Left ventricle myocardium superior (tissue), 1 donor: ENCODE data around the gene TBC1D26. TPM values are rescaled to one million over a fixed set of nuclear protein-coding genes. Genes with fewer than 3 reads are reported as not detected.
"Not testable (repeated sequence)": the region's sequence is repeated elsewhere in the genome, so short reads cannot be mapped to it uniquely, and the experiment has no call there.

Experiments used
- ATAC-seq: fragments of 200-7000 bp; cut with Tn5 transposase; one replicate; pipeline ENCODE4 v1.9.1; 2020; ENCODE audit warnings: mild to moderate bottlenecking, moderate library complexity
- DNase-seq: peaks from one replicate; pipeline ENCODE4 v3.0.0-alpha.2; 2020
- intact Hi-C: fragments of 100-400 bp; cut with micrococcal nuclease; formaldehyde crosslinking; loops from one replicate; pipeline ENCODE4 v1.11.0; 2022
- total RNA-seq: library from RNA; stranded (reverse); fragmentation: NEBNext Ultra II Directional; extraction: Animal tissue kit (Norgen Biotek cat#: 25700); gene quantifications from one replicate; pipeline ENCODE4 v1.2.1, GENCODE V29; 2021
- donor health status: DM: no; HTN: yes; CAD: no; lungs with severe emphysema.

Gene TBC1D26
- total RNA-seq, 1 donor from 2014 or later = not detected

GRCh38 chr17:15741624-15742023, 9.5 kb downstream of the TBC1D26 start:
- DNase-seq = no peak
- intact Hi-C loops = no loop called here
- no peak for ATAC-seq

GRCh38 chr17:15742051-15742795, 10.1 kb downstream of the TBC1D26 start:
- DNase-seq (no peak), ATAC-seq (no peak)
- intact Hi-C loops = no loop called here

GRCh38 chr17:15742921-15743320, 10.8 kb downstream of the TBC1D26 start:
- intact Hi-C loops = no loop called here
- no peak for DNase-seq
- ATAC-seq = no peak

GRCh38 chr17:15744074-15744676, 12.1 kb downstream of the TBC1D26 start:
- intact Hi-C loops = no loop called here
- ATAC-seq (no peak), DNase-seq (no peak)

DNA sequence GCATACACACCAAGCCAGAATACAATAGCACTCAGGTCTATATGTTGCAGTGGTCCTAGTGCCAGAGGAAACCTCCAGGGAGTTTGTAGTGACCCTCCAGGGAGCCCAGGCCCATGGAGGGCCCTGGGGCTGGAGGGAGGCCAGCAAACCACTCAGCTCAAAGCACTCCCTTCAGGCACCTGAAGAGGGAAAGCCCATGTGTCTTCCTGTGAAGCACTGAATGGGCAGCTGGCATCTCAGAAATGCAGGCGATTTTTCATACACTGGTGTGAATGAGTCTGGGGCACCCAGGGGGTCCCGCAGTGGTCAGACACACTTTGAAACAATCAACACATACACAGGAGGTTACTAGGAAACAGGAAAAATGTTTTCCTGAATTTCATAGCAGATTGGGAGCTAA, 12.8 kb downstream of the TBC1D26 start:
- DNase-seq (no peak), ATAC-seq (no peak)
- intact Hi-C loops = no loop called here

DNA sequence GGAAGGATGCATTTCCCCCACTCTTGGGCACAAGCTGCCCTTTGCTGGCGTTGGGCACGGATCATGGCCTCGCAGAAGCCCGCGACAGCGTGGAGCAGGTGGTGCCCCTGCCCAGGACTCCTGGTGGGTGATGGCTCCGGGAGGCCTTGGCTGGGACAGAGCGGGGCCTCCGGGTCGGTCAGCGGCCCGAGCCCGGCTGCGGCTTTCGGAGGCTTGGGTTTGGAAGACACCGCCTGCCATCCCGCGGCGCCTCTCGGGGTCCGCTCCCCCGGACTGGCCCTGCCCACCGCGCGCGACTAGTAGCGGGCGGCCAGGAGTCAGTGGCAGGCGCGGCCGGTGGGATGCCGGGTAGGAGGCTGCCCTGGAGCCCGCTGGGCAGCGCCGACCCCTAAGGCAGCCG, 17.3 kb downstream of the TBC1D26 start:
- intact Hi-C loops, ATAC-seq, DNase-seq: not testable (repeated sequence)

DNA sequence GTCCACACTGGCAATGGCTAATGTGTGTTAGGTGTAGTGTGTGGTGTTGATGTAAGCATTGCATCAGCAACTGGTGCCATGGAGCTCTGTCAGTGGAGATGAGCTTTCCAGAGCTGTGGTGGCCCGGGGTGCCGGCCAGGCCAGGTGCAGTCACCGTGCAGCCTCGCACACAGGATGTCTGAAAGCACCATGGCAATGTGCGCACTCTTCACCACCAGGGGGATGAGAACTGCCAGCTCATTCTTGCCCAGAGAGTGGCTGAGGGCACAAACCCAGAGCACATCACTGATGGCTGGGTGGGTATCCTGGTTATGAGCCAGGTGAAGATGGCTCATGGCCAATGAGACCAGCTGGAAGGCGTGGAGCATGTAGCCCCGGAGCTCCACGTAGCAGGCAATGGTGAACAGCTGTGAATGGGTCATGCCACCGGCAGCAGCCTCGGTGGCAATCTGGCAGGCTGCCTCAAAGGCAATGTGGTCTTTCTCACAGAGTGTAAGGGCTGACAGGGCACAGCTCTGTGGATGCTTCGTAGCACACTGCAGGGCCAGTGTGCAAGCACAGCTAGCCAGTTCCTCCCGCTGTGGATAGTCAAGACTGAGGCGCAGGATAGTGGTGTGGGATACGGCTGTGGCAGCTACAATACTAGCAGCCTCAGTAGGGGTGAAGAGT, 36.9 kb downstream of the TBC1D26 start:
- DNase-seq, intact Hi-C loops: not testable (repeated sequence)
- peak; percentile 91 for ATAC-seq

- intact Hi-C loops, DNase-seq: not testable (repeated sequence)
- ATAC-seq = peak; percentile 70
These were observed 38.6 kb downstream of the TBC1D26 start for GRCh38 chr17:15770679-15771078.

DNA sequence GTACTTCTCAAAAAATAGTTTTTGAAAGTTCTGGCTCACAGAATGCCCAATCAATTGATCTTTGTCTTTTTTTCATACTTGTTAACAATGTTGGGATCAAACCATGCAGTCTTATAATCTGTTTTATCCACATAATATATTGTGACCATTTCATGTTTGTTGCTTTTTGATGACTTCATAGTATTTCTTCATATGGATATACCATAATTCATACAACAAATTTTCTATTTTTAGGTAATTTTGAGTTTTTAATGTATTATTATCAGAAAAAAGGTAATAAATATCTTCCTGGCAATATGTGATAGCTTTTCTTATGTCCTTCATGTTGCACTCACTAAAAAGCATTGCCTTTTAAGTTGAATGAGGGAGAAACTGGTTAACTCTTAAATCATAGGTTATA, 44.8 kb downstream of the TBC1D26 start:
- intact Hi-C loops = no loop called here
- DNase-seq (no peak), ATAC-seq (no peak)

- intact Hi-C loops = no loop called here
- DNase-seq (no peak), ATAC-seq (no peak)
These were observed 45.2 kb downstream of the TBC1D26 start for GRCh38 chr17:15777297-15777696.

- intact Hi-C loops = no loop called here
- ATAC-seq = no peak
- no peak for DNase-seq
These were observed 45.6 kb downstream of the TBC1D26 start for GRCh38 chr17:15777717-15778116.

DNA sequence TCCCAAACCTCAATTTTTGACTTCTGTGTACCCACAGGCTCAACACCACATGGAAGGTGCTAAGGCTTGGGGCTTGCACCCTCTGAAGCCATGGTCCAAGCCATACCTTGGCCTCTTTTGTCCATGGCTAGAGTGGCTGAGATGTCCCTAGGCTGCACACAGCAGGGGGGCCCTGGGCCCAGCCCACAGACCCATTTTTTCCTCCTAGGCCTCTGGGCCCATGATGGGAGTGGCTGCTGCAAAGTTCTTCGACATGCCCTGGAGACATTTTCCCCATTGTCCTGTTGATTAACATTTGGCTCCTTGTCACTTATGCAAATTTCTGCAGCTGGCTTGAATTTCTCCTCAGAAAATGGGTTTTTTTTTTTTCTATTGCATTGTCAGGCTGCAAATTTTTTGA, 47.0 kb downstream of the TBC1D26 start:
- ATAC-seq (no peak), DNase-seq (no peak)
- intact Hi-C loops = no loop called here

DNA sequence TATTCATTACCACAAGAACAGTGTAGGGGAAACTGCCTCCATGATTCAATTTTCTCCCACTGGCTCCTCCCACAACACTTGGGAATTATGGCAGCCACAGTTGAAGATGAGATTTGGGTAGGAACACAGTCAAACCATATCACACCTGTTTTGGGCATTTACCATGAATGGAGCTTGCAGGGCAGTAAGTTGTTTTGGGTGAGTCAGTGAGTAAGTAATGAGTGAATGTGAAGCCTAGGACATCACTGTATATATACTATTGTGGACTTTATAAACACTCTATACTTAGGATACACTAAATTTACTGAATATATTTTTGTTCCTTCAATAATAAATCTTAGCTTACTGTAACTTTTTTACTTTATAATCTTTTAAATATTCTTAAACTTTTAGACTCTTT, 48.1 kb downstream of the TBC1D26 start:
- ATAC-seq (no peak), DNase-seq (no peak)
- intact Hi-C loops = no loop called here

DNA sequence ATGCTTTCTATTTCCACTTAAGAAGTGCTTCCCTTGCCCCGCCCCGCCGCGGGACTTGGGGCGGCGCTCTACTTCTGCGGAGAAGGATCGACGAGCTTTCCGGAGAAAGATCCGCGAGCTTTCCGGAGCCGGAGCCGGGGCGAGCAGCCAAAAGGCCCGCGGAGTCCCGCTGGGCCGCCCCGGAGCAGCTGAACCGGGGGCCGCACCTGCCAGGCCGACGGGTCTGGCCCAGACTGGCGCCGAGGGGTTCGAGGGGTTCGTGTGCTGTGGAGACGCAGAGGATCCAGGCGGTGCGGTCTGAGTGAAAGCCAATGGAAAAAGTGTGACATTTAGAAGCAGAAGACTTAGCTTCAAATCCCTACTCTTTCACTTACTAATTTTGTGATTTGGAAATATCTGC, 50.8 kb downstream of the TBC1D26 start:
- intact Hi-C loops = no loop called here
- peak; percentile 82 for DNase-seq

GRCh38 chr17:15783461-15783860, 51.4 kb downstream of the TBC1D26 start:
- intact Hi-C loops = no loop called here
- DNase-seq (no peak), ATAC-seq (no peak)

More for the DNA sequence above, 50.8 kb downstream of the TBC1D26 start:
- ATAC-seq = peak; percentile 80

DNA sequence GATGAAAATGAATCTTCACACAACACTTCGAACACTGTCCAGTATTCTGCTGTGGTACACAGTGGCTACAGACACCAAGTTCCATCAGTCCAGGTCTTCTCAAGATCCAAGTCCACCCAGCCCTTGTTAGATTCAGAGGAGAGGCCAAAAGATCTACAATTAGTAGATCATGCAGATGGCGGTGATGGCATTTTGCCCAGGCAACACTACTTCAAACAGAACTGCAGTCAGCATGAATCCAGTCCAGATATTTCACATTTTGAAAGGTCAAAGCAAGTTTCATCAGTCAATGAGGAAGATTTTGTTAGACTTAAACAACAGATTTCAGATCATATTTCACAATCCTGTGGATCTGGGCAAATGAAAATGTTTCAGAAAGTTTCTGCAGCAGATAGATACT, 52.3 kb downstream of the TBC1D26 start:
- DNase-seq = peak; percentile 56
- ATAC-seq, intact Hi-C loops: not testable (repeated sequence)

DNA sequence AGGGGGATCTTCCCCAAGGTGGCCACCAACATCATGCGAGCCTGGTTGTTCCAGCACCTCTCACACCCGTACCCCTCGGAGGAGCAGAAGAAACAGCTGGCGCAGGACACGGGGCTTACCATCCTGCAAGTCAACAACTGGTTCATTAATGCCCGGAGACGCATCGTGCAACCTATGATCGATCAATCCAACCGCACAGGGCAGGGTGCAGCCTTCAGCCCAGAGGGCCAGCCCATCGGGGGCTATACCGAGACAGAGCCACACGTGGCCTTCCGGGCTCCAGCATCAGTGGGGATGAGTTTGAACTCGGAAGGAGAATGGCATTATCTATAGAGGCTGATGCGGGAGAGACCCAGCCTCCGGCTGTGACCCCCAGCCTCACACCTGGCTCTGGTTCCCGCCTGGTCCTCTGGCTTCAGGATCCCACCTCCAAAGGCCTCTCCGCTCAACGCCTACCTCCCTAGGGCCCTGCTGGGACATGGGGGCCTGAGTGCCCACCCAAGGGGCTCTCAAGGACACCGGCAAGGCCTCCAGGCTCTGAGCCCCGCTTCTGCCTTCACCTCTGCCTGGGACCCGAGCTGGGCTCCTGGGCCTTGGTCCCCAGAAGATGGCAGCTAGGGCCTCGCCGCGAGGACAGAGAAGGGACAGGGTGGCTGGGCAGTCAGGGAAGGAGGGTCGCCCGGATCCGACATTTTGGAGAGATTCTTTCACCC, 55.4 kb downstream of the TBC1D26 start:
- not testable (repeated sequence) for DNase-seq

DNA sequence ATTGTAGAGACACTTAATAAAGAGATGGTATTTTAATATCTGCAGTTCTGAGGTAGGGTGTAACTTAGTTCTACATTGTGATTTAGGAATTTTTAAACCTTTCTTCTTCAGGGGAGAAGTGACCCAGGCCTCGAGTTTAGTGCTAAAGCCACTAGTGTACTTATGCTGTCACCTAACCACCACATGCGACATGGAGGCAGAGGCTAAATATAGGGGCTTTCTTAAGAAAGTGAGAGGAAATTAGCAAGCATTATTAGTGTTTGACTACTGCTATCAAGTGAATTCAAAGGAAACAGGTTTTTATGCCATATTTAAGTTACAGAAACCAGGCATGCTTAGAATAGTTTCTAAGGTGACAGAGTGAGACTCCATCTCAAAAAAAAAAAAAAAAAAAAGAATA, 56.3 kb downstream of the TBC1D26 start:
- ATAC-seq, intact Hi-C loops, DNase-seq: not testable (repeated sequence)

More for the DNA sequence above, 55.4 kb downstream of the TBC1D26 start:
- ATAC-seq, intact Hi-C loops: not testable (repeated sequence)
